IgD-negative memory B cell (primary cell): ENCODE data around the gene XPO4. TPM values are rescaled to one million over a fixed set of nuclear protein-coding genes. Genes with fewer than 3 reads are reported as not detected.

Experiments used
- polyA plus RNA-seq: library from polyadenylated mRNA; unstranded; fragments of 300-500 nt; fragmentation: Illumina TruSeq; gene quantifications from one replicate; pipeline ENCODE4 v1.2.3, GENCODE V29; 2021

Gene XPO4
- polyA plus RNA-seq, 1 donor from 2014 or later: 6.3 TPM

Other genes with a start within 250 kb of the XPO4 start
- gene IL17D, start 199.0 kb downstream of the XPO4 start, polyA plus RNA-seq: 0.11 TPM
- gene EEF1AKMT1, start 128.8 kb downstream of the XPO4 start, polyA plus RNA-seq: 10.5 TPM
- gene LATS2, start 158.8 kb upstream of the XPO4 start, polyA plus RNA-seq: 0.29 TPM
- gene SAP18, start 237.4 kb upstream of the XPO4 start, polyA plus RNA-seq: 334 TPM